Neuron (in vitro differentiated cells): ENCODE results near the gene WNT11.

Source experiments
- H2AFZ ChIP-seq: one replicate; pipeline ENCODE4 v1.6.1; 2013; ENCODE audit warnings: low read depth, mild to moderate bottlenecking, inconsistent platforms, low read length, moderate library complexity
- H3K27me3 ChIP-seq: one replicate; pipeline ENCODE4 v1.6.1; 2013; ENCODE audit warnings: low read length; ENCODE audit not compliant: insufficient read depth
- H3K36me3 ChIP-seq: one replicate; pipeline ENCODE4 v1.6.1; 2013; ENCODE audit warnings: low read length; ENCODE audit not compliant: insufficient read depth
- H3K4me1 ChIP-seq: one replicate; pipeline ENCODE4 v1.6.1; 2013; ENCODE audit warnings: low read length; ENCODE audit not compliant: insufficient read depth
- H3K4me3 ChIP-seq: 2 replicates; pipeline ENCODE4 v1.5.1; 2013; ENCODE audit warnings: mild to moderate bottlenecking, low read length, moderate library complexity
- H3K9me3 ChIP-seq: one replicate; pipeline ENCODE4 v1.6.1; 2013; ENCODE audit warnings: low read length

Gene WNT11

GRCh38 chr11:76221365-76221764, 15.1 kb upstream of the WNT11 start:
- H3K4me1 ChIP-seq, result peaks cover under 1% of the 10 kb centered on the region
- no peaks in the 10 kb centered on the region for H3K36me3 ChIP-seq
- H3K27me3 ChIP-seq, result peaks cover 7% of the 10 kb centered on the region

GRCh38 chr11:76219243-76219642, 12.9 kb upstream of the WNT11 start:
- H3K4me3 ChIP-seq, result no peak overlapping the region
- no peaks in the 10 kb centered on the region for H3K9me3 ChIP-seq
- H2AFZ ChIP-seq, result no peak overlapping the region
- H3K36me3 ChIP-seq, result no peaks in the 10 kb centered on the region
- H3K27me3 ChIP-seq, result peaks cover 10% of the 10 kb centered on the region
- peaks cover 3% of the 10 kb centered on the region for H3K4me1 ChIP-seq

More at GRCh38 chr11:76221365-76221764, 15.1 kb upstream of the WNT11 start:
- Histone ChIP-seq H2AFZ (no peak overlapping the region), H3K4me3 (no peak overlapping the region), H3K9me3 (no peaks in the 10 kb centered on the region)

- no peak overlapping the region for H2AFZ ChIP-seq
- H3K4me1 ChIP-seq, result peaks cover 3% of the 10 kb centered on the region
- no peaks in the 10 kb centered on the region for H3K36me3 ChIP-seq
- H3K27me3 ChIP-seq, result peaks cover 11% of the 10 kb centered on the region
- H3K9me3 ChIP-seq, result no peaks in the 10 kb centered on the region
- H3K4me3 ChIP-seq, result no peak overlapping the region
Measured at GRCh38 chr11:76218449-76219178, 12.3 kb upstream of the WNT11 start.

- Histone ChIP-seq H3K4me3 (no peak overlapping the region), H3K36me3 (no peaks in the 10 kb centered on the region), H3K27me3 (peaks cover 19% of the 10 kb centered on the region), H2AFZ (no peak overlapping the region), H3K9me3 (no peaks in the 10 kb centered on the region), H3K4me1 (peaks cover 3% of the 10 kb centered on the region)
Measured at GRCh38 chr11:76217653-76218160, 11.4 kb upstream of the WNT11 start.

GRCh38 chr11:76216536-76217325, 10.4 kb upstream of the WNT11 start:
- peaks cover 3% of the 10 kb centered on the region for H3K4me1 ChIP-seq
- no peaks in the 10 kb centered on the region for H3K9me3 ChIP-seq
- H2AFZ ChIP-seq, result no peak overlapping the region
- no peaks in the 10 kb centered on the region for H3K36me3 ChIP-seq
- H3K4me3 ChIP-seq, result no peak overlapping the region
- peaks cover 29% of the 10 kb centered on the region for H3K27me3 ChIP-seq

GRCh38 chr11:76215941-76216340, 9.6 kb upstream of the WNT11 start:
- no peak overlapping the region for H3K4me3 ChIP-seq
- H2AFZ ChIP-seq, result no peak overlapping the region
- H3K4me1 ChIP-seq, result peaks cover 3% of the 10 kb centered on the region
- no peaks in the 10 kb centered on the region for H3K36me3 ChIP-seq
- H3K27me3 ChIP-seq, result peaks cover 37% of the 10 kb centered on the region
- no peaks in the 10 kb centered on the region for H3K9me3 ChIP-seq

- H3K9me3 ChIP-seq, result no peaks in the 10 kb centered on the region
- H3K27me3 ChIP-seq, result peaks cover 39% of the 10 kb centered on the region
- peaks cover 8% of the 10 kb centered on the region for H3K4me1 ChIP-seq
- H2AFZ ChIP-seq, result no peak overlapping the region
- H3K4me3 ChIP-seq, result no peak overlapping the region
- H3K36me3 ChIP-seq, result no peaks in the 10 kb centered on the region
Measured at GRCh38 chr11:76214968-76215548, 8.8 kb upstream of the WNT11 start.

- Histone ChIP-seq H3K9me3 (no peaks in the 10 kb centered on the region), H3K4me1 (peaks cover 16% of the 10 kb centered on the region), H3K27me3 (peaks cover 44% of the 10 kb centered on the region), H3K36me3 (no peaks in the 10 kb centered on the region), H3K4me3 (no peak overlapping the region), H2AFZ (no peak overlapping the region)
Measured at GRCh38 chr11:76214186-76214585, 7.9 kb upstream of the WNT11 start.

- Histone ChIP-seq H3K9me3 (no peaks in the 10 kb centered on the region), H3K4me3 (no peak overlapping the region), H2AFZ (no peak overlapping the region), H3K36me3 (no peaks in the 10 kb centered on the region), H3K4me1 (peaks cover 30% of the 10 kb centered on the region), H3K27me3 (peaks cover 53% of the 10 kb centered on the region)
Measured at GRCh38 chr11:76212086-76213035, 6.1 kb upstream of the WNT11 start.

- Histone ChIP-seq H3K4me3 (peak overlapping the region; percentile 30), H2AFZ (peak overlapping the region; percentile 75), H3K27me3 (peaks cover 55% of the 10 kb centered on the region), H3K36me3 (no peaks in the 10 kb centered on the region), H3K9me3 (peaks cover 2% of the 10 kb centered on the region), H3K4me1 (peaks cover 35% of the 10 kb centered on the region)
Measured at GRCh38 chr11:76210931-76211851, 4.9 kb upstream of the WNT11 start.

- peak overlapping the region; percentile 75 for H2AFZ ChIP-seq
- no peaks in the 10 kb centered on the region for H3K36me3 ChIP-seq
- H3K9me3 ChIP-seq, result peaks cover 2% of the 10 kb centered on the region
- H3K4me1 ChIP-seq, result peaks cover 43% of the 10 kb centered on the region
- H3K4me3 ChIP-seq, result peak overlapping the region; percentile 46
- peaks cover 61% of the 10 kb centered on the region for H3K27me3 ChIP-seq
Measured at GRCh38 chr11:76209973-76210930, 4.0 kb upstream of the WNT11 start.
